GM23248 (cell line): Measurements from ENCODE around the gene LOXL3.

ENCODE experiments used
- EZH2 ChIP-seq: fragments of 200-600 bp; sonication (generic); IDR thresholded peaks from 2 replicates; pipeline ENCODE4 v1.6.1; 2018; ENCODE audit warnings: antibody characterized with exemption, mild to moderate bottlenecking; ENCODE audit not compliant: insufficient read depth, poor library complexity, severe bottlenecking
- EZH2phosphoT487 ChIP-seq: fragments of 200-600 bp; sonication (generic); IDR thresholded peaks from 2 replicates; pipeline ENCODE4 v1.6.1; 2018; ENCODE audit warnings: antibody characterized with exemption, moderate library complexity, mild to moderate bottlenecking, low read depth; ENCODE audit not compliant: insufficient read depth

DNA sequence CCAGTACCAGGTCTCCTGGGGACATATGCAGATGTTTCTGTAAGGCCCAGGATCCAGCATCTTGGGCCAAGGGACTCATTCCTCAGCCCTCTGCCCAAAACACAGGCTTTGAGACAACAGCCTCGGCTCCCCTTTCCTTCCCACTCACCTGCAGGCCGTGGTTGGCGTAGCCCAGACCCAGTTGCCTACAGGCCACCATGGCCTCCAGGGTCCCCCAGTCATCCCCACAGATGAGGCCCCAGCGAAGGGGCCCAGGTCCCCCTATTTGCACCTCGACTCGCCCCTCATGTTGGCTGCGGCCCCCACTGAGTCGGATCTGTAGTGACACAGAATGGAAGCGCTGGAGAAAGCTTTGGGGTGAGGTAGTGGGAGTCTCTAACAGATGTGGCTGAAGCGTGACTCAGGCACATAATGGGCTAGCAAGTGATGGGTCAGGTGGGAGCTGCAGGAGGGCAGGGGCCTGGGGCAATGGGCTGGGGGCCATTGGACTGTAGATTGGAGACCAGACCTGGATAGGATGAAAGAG lies 18.2 kb downstream of the LOXL3 start:
- TF ChIP-seq EZH2 (no peak), EZH2phosphoT487 (no peak)
